ENCODE results near the gene CD48.
"Not testable (repeated sequence)": the region's sequence is repeated elsewhere in the genome, so short reads cannot be mapped to it uniquely, and the experiment has no call there.

Gene CD48

GRCh38 chr1:160716013-160716412, 4.4 kb upstream of the CD48 start:
- DNase-seq (ENCODE audit: low read depth in 1 of 2, low spot score in 1 of 2): no peak

- DNase-seq (ENCODE audit: low read depth in 1 of 2, low spot score in 1 of 2): not testable (repeated sequence)
These were observed 2.5 kb upstream of the CD48 start for GRCh38 chr1:160714034-160714648.

GRCh38 chr1:160713161-160713560, 1.5 kb upstream of the CD48 start:
- DNase-seq (ENCODE audit: low read depth in 1 of 2, low spot score in 1 of 2): no peak

- DNase-seq (ENCODE audit: low read depth in 1 of 2, low spot score in 1 of 2): peak in 1 of 2 donors; percentile 40
These were observed 981 bp upstream of the CD48 start for GRCh38 chr1:160712525-160713080.

- no peak for DNase-seq (ENCODE audit: low read depth in 1 of 2, low spot score in 1 of 2)
These were observed 383 bp downstream of the CD48 start for GRCh38 chr1:160711276-160711601.

- DNase-seq (ENCODE audit: low read depth in 1 of 2, low spot score in 1 of 2): no peak
These were observed 937 bp downstream of the CD48 start for GRCh38 chr1:160710517-160711252.

GRCh38 chr1:160709715-160710114, 1.9 kb downstream of the CD48 start:
- DNase-seq (ENCODE audit: low read depth in 1 of 2, low spot score in 1 of 2): no peak

- peak in 1 of 2 donors; percentile 40 for DNase-seq (ENCODE audit: low read depth in 1 of 2, low spot score in 1 of 2)
These were observed 2.8 kb downstream of the CD48 start for GRCh38 chr1:160708801-160709200.

- DNase-seq (ENCODE audit: low read depth in 1 of 2, low spot score in 1 of 2): no peak
These were observed 3.5 kb downstream of the CD48 start for GRCh38 chr1:160708118-160708517.

- no peak for DNase-seq (ENCODE audit: low read depth in 1 of 2, low spot score in 1 of 2)
These were observed 4.2 kb downstream of the CD48 start for GRCh38 chr1:160707236-160708064.

GRCh38 chr1:160706526-160707235, 4.9 kb downstream of the CD48 start:
- no peak for DNase-seq (ENCODE audit: low read depth in 1 of 2, low spot score in 1 of 2)

- no peak for DNase-seq (ENCODE audit: low read depth in 1 of 2, low spot score in 1 of 2)
These were observed 5.9 kb downstream of the CD48 start for GRCh38 chr1:160705742-160706141.

- not testable (repeated sequence) for DNase-seq (ENCODE audit: low read depth in 1 of 2, low spot score in 1 of 2)
These were observed 6.4 kb downstream of the CD48 start for GRCh38 chr1:160705212-160705621.

GRCh38 chr1:160704250-160704649, 7.4 kb downstream of the CD48 start:
- DNase-seq (ENCODE audit: low read depth in 1 of 2, low spot score in 1 of 2): no peak

GRCh38 chr1:160702100-160702499, 9.5 kb downstream of the CD48 start:
- DNase-seq (ENCODE audit: low read depth in 1 of 2, low spot score in 1 of 2): no peak

- DNase-seq (ENCODE audit: low read depth in 1 of 2, low spot score in 1 of 2): not testable (repeated sequence)
These were observed 19.2 kb downstream of the CD48 start for GRCh38 chr1:160692390-160692789.

- DNase-seq (ENCODE audit: low read depth in 1 of 2, low spot score in 1 of 2): no peak
These were observed 26.4 kb downstream of the CD48 start for GRCh38 chr1:160685266-160685665.

GRCh38 chr1:160682983-160683865, 28.4 kb downstream of the CD48 start:
- no peak for DNase-seq (ENCODE audit: low read depth in 1 of 2, low spot score in 1 of 2)

GRCh38 chr1:160681891-160682140, 29.8 kb downstream of the CD48 start:
- DNase-seq (ENCODE audit: low read depth in 1 of 2, low spot score in 1 of 2): no peak

Measured in activated CD4-positive, alpha-beta T cell treated with anti-CD3 and anti-CD28 coated beads, Interleukin-2, amount 50 U/mL, for 24 hours (primary cell).